HG02610 (cell line): ENCODE data around the gene SBNO2.
"Not testable (repeated sequence)": the region's sequence is repeated elsewhere in the genome, so short reads cannot be mapped to it uniquely, and the experiment has no call there.

Experiments used
- ATAC-seq: cut with Tn5 transposase; IDR thresholded peaks from one replicate; pipeline ENCODE4 v1.9.1; 2021; ENCODE audit warnings: mild to moderate bottlenecking, moderate library complexity; ENCODE audit not compliant: unreplicated experiment

Gene SBNO2

DNA sequence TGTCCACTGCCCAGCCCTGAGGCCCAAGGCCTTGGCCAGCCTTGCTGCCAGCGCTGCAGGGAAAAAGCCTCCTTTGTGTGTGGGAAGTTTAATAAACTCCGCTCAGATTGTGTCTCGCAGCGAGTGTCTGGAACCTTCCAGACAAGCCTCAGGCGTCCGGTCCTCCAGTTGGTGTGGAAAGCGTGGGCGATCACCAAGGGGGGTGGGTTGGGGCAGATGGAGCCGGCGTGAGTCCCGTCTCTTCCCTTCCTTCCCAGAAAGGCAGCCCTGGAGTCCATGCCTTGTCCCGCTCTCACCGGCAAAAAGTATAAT lies 36.1 kb upstream of the SBNO2 start:
- ATAC-seq = no peak

DNA sequence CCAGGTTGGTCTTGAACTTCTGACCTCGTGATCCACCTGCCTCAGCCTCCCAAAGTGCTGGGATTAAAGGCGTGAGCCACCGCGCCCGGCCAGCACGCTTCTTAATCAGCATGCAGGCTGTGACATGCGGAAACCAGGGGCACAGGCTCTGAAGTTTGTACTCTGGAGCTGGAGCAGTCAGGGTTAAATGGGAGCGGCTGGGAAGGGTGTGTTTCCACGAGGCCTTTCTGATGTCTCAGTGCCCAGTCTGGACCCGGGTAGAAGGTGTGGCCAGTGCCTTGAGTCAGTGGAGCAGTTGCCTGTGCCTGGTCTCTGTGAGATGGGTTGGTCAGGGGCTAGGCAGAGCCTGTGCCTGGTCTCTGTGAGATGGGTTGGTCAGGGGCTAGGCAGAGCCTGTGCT lies 34.8 kb upstream of the SBNO2 start:
- ATAC-seq = not testable (repeated sequence)

DNA sequence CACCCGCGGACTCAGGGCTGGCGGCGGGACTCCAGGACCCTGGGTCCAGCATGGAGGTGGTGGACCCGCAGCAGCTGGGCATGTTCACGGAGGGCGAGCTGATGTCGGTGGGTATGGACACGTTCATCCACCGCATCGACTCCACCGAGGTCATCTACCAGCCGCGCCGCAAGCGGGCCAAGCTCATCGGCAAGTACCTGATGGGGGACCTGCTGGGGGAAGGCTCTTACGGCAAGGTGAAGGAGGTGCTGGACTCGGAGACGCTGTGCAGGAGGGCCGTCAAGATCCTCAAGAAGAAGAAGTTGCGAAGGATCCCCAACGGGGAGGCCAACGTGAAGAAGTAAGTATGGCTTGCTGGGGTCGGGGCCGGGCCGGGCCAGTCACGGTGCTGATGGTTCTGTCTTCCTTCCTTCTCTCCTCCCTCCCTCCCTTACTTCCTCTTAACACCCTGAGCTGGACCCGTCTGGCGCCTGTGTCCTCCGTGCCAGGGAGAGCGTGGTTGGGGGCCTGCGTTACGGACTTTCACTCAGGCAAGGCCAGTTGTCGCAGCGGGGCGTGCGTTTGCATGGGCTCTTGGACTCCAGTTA lies 32.9 kb upstream of the SBNO2 start:
- ATAC-seq = no peak

DNA sequence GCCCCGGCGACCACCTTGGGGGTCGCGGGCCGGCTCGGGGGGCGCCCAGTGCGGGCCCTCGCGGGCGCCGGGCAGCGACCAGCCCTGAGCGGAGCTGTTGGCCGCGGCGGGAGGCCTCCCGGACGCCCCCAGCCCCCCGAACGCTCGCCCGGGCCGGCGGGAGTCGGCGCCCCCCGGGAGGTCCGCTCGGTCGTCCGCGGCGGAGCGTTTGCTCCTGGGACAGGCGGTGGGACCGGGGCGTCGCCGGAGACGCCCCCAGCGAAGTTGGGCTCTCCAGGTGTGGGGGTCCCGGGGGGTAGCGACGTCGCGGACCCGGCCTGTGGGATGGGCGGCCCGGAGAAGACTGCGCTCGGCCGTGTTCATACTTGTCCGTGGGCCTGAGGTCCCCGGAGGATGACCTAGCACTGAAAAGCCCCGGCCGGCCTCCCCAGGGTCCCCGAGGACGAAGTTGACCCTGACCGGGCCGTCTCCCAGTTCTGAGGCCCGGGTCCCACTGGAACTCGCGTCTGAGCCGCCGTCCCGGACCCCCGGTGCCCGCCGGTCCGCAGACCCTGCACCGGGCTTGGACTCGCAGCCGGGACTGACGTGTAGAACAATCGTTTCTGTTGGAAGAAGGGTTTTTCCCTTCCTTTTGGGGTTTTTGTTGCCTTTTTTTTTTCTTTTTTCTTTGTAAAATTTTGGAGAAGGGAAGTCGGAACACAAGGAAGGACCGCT lies 32.2 kb upstream of the SBNO2 start:
- ATAC-seq = no peak

DNA sequence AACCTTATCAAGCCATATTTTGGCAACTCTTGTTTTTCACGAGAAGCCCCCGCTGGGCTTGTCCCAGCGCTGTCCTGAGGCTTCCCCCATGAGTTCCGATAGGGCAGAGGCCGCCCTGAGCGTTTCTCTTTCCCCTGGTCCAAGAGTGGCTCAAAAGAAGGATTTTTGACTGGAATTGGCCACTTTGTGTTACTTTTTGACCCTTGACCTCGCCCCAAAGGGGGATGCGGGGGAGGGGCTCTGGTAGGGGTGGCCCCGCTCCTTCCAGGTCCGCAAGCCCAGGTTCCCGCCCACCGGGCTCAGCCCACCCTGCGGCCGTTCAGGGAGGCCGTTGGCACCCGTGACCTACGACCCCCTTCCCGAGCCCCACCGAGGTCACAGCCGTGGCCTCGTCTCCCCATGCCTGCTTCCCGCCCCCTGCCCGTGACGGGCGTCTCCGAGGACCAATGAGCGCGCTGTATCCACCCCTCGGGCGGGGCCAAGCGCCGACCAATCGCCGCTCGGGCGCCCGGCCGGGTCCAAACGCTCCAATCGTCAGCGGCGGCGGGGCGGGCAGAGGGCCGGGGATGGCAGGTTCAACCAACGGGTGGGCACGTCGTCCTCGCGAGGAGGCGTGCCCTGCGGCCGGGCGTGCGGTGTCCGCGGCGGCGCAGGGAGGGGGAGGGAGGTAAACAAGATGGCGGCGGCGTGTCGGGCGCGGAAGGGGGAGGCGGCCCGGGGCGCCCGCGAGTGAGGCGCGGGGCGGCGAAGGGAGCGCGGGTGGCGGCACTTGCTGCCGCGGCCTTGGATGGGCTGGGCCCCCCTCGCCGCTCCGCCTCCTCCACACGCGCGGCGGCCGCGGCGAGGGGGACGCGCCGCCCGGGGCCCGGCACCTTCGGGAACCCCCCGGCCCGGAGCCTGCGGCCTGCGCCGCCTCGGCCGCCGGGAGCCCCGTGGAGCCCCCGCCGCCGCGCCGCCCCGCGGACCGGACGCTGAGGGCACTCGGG lies 31.3 kb upstream of the SBNO2 start, which contains the start of gene STK11:
Gene STK11, plus strand, starts transcription at position 665 of the 986 bp plus-strand sequence. CDS start 1,136 bp downstream, outside the sequence.
- peak; percentile 88 for ATAC-seq

DNA sequence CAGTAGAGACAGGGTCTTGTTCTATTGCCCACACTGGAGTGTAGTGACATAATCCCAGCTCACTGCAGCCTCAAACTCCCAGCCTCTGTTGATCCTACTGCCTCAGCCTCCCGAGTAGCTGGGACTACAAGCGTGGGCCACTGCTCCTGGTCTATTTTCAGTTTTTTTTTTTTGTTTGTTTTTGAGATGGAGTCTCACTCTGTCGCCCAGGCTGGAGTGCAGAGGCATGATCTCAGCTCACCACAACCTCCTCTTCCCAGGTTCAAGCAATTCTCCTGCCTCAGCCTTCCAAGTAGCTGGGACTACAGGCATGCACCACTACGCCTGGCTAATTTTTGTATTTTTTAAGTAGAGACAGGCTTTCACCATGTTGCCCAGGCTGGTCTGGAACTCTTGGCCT lies 26.5 kb upstream of the SBNO2 start:
- ATAC-seq = not testable (repeated sequence)

DNA sequence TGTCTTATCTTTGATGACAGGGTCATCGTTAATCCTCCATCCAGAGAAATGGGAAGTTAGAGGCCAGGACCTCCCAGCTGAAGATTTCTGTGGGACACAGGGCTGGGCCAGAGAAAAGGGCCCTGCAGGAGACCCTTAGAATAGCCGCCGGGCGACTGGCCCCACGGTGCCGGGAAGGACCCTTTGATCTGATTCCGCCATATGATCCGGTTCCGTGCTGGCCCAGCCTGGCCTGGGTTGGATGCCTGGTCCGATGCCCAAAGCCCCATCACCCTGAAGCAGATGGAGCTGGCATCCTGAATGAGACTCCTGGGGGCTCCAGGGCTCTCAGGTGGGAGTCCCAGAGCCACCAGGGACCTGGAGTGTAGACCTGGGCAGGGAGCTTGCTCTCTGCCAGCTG lies 25.5 kb upstream of the SBNO2 start:
- no peak for ATAC-seq

DNA sequence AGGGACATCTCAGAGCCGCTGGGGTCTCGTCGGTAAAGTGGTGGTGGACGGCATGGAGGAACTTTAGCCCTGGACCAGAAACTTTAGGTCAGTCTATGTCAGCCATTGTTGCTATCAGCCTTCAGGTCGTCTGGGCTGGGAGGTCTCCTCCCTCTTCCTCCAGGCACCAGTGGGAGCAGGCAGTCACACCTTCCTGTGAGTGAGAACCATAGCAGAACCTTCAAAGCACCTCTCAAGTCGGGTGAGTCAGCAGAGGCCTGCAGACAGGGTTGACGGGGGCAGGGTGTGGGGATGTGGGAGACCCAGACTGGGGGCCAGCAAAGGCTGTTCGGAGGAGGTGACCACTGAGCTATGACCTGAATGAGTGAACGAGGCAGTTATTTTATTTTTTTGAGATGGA lies 15.4 kb upstream of the SBNO2 start:
- no peak for ATAC-seq

DNA sequence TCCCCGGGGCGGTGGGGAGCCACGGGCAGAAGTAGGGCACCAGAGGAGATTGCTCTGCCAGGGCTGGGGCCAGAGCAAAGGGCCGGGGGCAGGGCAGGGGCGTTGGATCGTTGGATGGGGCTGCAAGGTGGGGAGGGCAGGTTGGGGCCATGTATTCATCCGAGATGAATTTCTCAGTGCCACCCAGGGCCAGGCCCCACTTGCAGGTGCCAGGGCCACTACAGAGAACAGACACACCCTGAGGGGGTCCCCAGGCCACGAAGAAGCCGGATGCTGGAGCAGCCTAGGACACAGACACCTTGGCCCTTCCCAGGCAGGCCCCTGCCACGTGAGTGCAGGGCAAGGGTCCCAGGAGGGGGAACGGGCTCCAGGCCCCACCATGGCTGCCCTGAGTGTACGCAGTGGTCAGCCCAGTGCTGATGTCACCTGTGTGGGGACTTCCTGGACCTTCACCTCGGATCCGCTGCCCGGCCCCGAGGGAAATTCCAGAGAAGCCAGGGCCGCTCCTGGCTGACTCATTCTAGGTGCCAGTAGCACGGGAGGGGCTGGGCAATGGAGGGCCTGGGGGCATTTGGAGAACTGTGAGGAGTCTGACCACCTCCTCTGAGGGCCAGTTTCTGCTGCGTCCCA lies 9.6 kb upstream of the SBNO2 start:
- no peak for ATAC-seq

DNA sequence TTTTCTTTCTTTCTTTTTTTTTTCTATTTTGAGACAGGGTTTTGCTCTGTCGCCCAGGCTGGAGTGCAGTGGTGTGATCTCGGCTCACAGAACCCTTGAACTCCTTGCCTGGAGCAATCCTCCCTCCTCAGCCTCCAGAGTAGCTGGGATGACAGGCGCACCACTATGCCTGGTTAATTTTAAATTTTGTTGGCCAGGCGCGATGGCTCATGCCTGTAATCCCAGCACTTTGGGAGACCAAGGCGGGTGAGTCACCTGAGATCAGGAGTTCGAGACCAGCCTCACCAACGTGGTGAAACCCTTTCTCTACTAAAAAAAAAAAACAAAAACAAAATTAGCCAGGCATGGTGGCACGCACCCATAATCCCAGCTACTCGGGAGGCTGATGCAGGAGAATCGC lies 8.7 kb upstream of the SBNO2 start:
- no peak for ATAC-seq

DNA sequence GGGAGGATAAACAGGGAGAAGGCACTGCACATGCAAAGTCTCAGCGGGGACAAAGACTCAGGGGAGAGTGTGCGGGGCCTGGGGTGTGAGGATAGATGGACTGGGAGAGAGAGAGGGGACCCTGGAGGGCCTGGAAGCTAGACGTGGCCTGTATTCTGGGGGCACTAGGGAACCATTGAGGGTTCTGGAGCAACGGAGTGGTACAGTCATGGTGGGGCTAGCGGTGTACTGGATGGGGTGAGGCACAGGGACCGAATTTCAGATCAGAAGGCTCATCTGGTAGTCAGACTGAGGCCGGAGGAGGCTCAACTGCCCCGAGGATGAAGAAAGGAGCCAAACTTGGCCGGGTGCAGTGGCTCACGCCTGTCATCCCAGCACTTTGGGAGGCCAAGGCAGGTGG lies 8.0 kb upstream of the SBNO2 start:
- ATAC-seq = no peak

DNA sequence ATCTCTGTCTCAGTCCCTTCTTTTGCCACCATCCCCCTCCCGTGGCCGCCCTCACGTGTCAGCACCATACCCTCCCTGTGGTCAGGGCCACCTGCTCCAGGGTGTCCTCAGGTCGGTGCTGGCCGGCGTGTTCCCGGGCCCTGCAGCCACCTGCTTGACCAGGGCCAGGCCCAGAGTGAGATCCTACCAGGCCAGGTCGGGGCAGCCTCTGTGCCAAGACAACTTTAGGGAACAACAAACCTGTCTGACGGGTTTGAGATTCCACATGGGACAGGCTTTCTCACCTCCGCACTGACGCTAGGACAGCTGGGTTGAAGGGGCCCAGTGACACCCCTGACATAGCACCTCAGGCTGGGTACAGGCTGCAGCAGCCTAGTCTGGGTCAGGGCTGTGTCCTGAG lies 7.5 kb upstream of the SBNO2 start:
- no peak for ATAC-seq

DNA sequence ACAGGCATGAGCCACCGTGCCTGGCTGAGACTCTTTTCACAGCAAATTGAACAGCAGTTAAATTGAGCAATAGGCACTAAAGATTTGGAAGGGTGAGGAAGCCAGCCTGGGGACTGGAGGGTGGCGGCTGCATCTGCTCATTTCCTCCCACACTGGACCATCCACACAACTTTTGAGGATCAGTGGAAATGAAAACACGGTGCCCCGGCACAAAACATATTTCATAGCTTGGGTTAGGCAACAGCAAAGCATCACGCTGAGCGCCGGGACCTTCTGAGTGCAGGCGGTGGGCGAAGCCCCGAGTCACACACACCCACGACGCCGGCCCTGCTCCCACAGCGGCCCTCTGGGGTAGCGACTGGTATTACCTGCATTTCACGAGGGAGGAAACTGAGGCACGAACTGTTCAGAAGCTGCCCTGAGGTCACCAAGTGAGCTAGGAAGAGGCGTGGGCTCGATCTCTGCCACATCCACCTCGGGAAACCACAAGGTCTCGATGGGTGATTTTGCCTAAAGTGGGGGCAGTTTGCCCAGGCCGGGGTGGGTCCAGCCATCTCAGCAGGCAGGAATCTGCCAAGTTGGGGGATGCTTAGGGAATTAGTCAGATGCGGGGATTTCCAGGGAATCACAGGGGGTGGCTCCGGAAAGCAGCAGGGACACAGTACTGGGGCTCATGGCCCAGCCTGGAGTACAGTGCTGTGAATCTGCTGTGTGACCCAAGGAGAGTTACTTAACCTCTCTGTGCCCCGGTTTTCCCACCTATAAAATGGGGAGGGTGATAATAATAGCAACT lies 3.5 kb upstream of the SBNO2 start:
- ATAC-seq = no peak

DNA sequence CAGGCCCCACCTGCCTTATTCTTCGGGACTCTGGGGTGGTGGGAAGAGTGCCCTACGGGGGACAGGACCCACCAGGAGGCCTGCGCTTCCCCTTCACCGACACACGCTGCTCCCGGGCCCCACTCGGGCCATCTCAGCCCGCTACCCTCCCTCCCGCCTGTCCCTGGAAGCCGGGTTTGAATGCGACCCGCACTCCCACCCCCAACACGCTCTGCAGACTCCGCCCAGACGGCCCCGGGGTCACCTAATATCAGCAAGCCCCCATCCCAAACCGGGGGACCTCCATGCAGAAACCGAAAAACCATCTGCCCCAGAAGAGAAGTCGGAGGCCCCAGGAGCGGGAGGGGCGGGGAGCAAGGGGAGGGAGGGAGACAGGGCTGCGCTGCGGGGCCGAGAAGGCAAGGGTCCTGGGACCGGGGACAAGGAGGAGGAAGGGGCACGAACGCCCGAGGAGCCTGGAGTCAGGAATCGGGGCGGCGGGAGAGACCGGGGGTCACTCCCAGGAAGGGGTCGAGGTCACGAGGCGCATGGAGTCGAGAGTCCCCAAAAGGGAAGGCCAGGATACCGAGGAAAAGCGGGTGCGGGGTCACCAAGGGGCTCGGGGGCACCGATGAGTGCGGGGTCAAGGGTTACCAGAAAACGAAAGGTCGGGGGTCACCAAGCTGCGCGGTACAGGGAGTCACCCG lies 766 bp downstream of the SBNO2 start:
- ATAC-seq = no peak

DNA sequence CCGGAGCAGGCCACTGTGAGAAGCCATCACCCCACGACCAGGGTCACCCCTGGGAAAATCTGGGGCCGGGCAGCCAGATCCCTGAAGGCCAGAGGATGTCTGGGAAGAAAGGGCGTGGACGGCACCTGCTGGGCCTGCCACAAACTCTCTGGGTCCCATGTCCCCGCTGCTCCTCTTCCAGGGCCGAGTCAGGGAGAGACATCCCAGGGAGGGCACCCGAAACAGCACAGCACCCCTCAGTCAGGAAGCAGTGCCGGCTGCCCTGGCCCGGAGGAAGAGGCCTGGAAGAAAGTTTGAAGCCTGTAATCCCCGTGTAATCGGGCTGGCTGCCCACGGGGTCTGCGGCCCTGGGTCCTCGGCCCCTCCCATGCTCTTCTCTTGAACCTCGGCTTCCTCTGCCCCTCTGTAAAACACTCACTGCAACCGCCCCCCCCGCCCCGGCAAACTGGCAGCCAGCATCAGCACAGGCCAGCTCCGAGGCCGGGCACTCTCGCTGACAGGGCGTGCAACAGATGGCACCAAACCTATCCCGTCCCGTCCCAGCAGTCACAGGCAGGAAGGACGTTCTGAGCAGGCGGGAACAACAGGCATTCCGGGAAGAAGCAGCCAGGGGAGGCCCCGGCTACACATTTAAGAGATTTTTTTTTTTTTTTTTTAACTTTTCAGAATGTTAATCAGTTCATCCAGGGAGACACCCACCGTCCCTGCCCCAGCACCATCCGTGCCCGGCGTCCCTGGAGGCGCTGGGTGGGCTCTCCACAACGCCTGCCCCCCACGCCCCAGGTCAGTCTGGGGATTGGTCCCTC lies 1.5 kb downstream of the SBNO2 start:
- ATAC-seq = no peak

DNA sequence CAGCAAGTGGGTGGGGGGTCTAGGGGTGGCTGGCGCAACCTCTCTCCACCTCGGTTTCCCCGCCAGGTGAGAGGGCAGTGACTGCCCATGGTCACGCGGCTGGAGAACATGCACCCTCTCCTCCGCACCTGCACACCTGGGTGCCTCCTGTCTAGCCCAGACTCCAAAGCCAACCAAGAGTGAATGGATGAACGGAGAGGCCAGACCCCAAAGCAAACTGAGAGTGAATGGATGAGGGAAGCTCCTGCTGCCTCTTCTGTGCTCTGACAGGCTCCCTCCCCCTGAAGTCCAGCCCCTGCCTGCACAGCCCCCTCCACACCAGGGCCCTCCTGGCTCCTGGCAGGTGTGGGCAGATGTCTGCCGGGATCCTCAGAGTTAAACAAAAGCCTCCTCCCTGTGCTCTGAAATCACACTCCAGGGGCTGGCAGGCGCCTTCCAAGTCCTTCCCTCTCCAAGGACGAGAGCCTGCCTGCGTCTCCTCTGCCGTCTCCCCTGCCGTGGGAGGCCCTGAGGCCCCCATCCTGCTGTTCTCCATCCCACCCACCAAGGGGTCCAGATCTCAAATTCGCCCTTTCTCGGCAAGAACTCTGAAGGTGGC lies 2.2 kb downstream of the SBNO2 start:
- ATAC-seq = no peak

DNA sequence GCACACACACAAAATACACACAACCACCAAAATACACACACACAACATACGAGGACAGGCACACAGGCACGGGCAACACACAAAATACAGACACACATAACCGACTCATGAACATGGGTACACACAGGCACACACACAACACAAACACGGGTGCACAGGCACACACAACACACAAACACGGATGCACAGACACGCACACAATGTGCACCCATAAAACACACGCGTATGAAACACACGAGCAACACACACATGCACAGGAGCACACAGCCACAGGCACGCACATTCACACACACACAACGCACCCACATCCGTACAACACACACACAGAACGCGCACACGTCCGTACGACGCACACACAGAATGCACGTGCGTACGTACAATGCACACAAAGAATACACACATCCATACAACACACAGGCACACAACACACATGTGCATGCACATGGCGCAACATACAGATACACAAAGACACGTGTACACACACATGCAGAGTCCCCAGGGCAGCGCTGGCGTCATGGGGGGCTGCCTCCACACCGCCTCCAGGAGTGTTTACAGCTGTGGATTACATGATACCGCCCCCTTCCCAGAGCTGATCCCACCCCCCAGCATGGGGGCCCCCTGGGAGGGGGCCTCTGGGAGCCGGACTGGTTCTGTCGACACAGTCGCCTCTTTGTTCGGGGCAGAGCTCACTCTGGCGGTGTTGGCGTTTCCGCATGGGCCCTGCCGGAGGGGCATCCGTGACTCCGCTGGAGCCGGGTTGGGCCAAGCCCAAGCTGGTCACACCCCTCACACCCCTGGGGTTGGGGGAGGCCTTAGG lies 2.9 kb downstream of the SBNO2 start:
- ATAC-seq = no peak
